Activated naive CD4-positive, alpha-beta T cell treated with anti-CD3 and anti-CD28 coated beads, Interleukin-2, amount 50 U/mL, for 72 hours (primary cell): ENCODE data around the gene SMARCD2. TPM values are rescaled to one million over a fixed set of nuclear protein-coding genes. Genes with fewer than 3 reads are reported as not detected.
A peak's percentile ranks its signal among the peaks of the same experiment; 100 is the strongest.

Experiments
- ATAC-seq, 2 donors: fragments of 150-1000 bp; cut with Tn5 transposase; 2 replicates each; pipeline ENCODE4 v1.10.0; 2021; ENCODE audit warnings: mild to moderate bottlenecking in 2 of 2, moderate library complexity in 2 of 2
- DNase-seq, 2 donors: peaks; one replicate each; pipeline ENCODE4 v3.0.0; 2021 to 2022; ENCODE audit warnings: low spot score in 2 of 2
- H3K27ac Mint-ChIP-seq, 2 donors: one replicate each; pipeline ENCODE4 v1.8.0; 2022; ENCODE audit warnings: mild to moderate bottlenecking in 2 of 2, mixed read lengths in 2 of 2
- H3K36me3 Mint-ChIP-seq, 2 donors: one replicate each; pipeline ENCODE4 v1.8.0; 2022; ENCODE audit warnings: mixed read lengths in 2 of 2
- H3K9me3 Mint-ChIP-seq, 2 donors: one replicate each; pipeline ENCODE4 v1.8.0; 2022; ENCODE audit warnings: mixed read lengths in 2 of 2
- total RNA-seq, 2 donors: library from RNA; stranded (reverse); gene quantifications; one replicate each; pipeline ENCODE4 v1.2.3, GENCODE V29; 2022

The SMARCD2 gene
- total RNA-seq, 2 donors from 2014 or later = 90.3 to 113 TPM

DNA sequence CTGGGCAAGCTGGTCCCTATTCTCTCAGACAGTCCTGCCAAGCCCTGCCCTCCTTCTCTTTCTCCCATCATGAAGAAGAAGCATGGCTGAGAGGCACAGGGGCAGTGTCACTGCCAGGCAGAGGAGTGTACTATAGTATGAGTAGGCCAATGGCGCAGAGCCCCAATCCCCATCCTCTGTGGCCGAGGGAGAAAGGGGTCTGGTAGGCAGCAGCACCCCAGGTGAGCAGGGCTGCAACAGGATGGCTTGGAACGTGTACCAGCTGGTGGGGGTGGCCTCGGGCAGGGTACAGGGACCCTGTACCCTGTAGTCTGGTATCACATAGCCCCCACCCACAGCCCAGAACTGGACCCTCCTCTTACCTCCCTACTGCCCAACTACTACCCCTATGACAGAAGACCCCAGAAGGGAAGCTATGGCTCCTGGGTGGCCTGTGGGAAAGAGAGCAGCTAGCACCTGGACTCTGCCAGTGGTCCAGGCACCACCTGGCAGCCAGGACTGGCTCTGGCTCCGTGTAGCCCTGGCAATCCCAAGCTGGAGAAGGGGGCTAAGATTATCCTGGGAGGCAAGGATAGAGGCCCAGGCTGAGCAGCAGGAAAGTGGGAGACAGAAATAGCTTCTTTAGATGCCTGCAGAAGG is 4.4 kb downstream of the SMARCD2 start:
- ATAC-seq (no peak), DNase-seq (no peak)
- Mint-ChIP-seq H3K36me3 (peaks cover 25 to 33% of the 10 kb centered on the region in 2 donors), H3K9me3 (no peaks in the 10 kb centered on the region), H3K27ac (peak overlapping the region; percentile 37 to 74)

GRCh38 chr17:63837480-63837879 is 5.0 kb downstream of the SMARCD2 start:
- ATAC-seq = no peak
- Mint-ChIP-seq H3K9me3 (no peaks in the 10 kb centered on the region), H3K36me3 (peaks cover 25 to 33% of the 10 kb centered on the region in 2 donors), H3K27ac (no peak overlapping the region)
- no peak for DNase-seq

- no peaks in the 10 kb centered on the region for H3K9me3 Mint-ChIP-seq
- no peak for ATAC-seq
- no peak for DNase-seq
- peaks cover 21 to 35% of the 10 kb centered on the region in 2 donors for H3K36me3 Mint-ChIP-seq
- H3K27ac Mint-ChIP-seq = no peak overlapping the region
Observed at GRCh38 chr17:63836811-63837210, 5.7 kb downstream of the SMARCD2 start.

GRCh38 chr17:63835167-63835720 is 7.2 kb downstream of the SMARCD2 start:
- ATAC-seq = no peak
- Mint-ChIP-seq H3K36me3 (peaks cover 20 to 32% of the 10 kb centered on the region in 2 donors), H3K9me3 (no peaks in the 10 kb centered on the region), H3K27ac (peak overlapping the region; percentile 20 to 88)
- DNase-seq = no peak

GRCh38 chr17:63834431-63835166 is 7.9 kb downstream of the SMARCD2 start:
- H3K9me3 Mint-ChIP-seq = no peaks in the 10 kb centered on the region
- peak overlapping the region; percentile 20 to 88 for H3K27ac Mint-ChIP-seq
- DNase-seq (peak in 1 of 2 donors; percentile 66), ATAC-seq (peak; percentile 73 to 76)
- peaks cover 26 to 38% of the 10 kb centered on the region in 2 donors for H3K36me3 Mint-ChIP-seq

- ATAC-seq = no peak
- peaks cover 33 to 40% of the 10 kb centered on the region in 2 donors for H3K36me3 Mint-ChIP-seq
- H3K9me3 Mint-ChIP-seq = no peaks in the 10 kb centered on the region
- H3K27ac Mint-ChIP-seq = peak overlapping the region; percentile 84 to 92
- no peak for DNase-seq
Observed at GRCh38 chr17:63833741-63834373, 8.6 kb downstream of the SMARCD2 start.

DNA sequence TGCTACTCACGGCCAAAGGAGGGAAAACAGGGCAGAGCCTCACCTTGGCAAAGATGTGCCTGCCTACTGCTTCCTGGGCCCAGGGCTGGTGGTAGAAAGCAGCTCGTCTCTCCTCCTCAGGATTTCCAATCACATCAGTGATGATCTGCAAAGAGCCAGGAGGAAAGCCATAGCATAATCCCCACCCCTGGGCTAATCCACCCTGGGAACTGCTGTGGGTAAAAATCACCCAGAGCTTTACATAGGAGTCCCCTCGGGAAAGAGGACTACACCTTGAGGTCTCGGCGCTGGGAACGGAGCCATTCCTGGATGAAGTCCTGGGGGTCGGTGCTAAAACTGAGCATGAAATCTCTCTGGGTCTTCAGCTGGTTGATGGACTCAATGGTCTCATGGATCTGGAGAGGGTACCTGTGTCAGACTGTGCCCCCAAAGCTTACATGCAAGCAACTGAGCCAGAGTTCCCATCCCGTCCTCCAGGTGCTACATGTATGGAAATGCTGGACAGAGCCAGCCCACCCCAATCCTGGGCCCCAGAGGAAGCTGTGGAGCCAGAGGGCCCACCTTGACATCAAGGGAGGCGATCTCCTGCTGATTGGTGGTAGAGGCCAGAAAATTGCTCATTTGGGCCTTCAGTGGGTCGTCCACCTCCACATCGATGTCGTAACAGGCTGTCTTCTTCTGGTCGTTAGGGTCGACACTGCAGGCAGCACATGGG is 9.3 kb downstream of the SMARCD2 start:
- DNase-seq (no peak), ATAC-seq (no peak)
- peaks cover 37 to 43% of the 10 kb centered on the region in 2 donors for H3K36me3 Mint-ChIP-seq
- peak overlapping the region in 1 of 2 donors; percentile 84 for H3K27ac Mint-ChIP-seq
- no peaks in the 10 kb centered on the region for H3K9me3 Mint-ChIP-seq

GRCh38 chr17:63832455-63832854 is 10.0 kb downstream of the SMARCD2 start:
- Mint-ChIP-seq H3K9me3 (no peaks in the 10 kb centered on the region), H3K36me3 (peaks cover 44 to 50% of the 10 kb centered on the region in 2 donors), H3K27ac (peak overlapping the region; percentile 84 to 89)

DNA sequence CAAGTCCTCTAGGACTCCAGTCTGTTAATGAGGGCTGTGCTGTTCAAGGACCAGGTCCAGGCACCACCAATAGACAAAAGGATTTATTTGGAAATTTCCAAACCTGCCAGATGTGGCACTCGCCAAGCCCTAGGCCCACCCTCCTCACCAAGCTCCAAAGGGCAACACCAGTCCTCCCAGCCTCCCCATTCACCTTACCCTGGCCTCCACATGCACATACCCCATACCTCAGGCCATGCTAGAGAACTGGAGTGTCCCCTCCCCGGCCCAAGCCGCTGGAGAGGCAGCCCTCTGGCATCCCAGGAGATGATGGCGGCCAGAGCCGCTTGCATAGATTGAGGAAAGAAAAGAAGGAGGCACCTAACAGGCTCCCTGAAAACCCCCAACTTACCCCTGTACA is 10.5 kb downstream of the SMARCD2 start:
- DNase-seq = no peak
- Mint-ChIP-seq H3K36me3 (peaks cover 49 to 55% of the 10 kb centered on the region in 2 donors), H3K27ac (peak overlapping the region; percentile 84 to 89), H3K9me3 (no peaks in the 10 kb centered on the region)
- ATAC-seq = no peak

More at GRCh38 chr17:63832455-63832854, 10.0 kb downstream of the SMARCD2 start:
- no peak for ATAC-seq
- no peak for DNase-seq

GRCh38 chr17:63831505-63831904 is 11.0 kb downstream of the SMARCD2 start:
- no peak for ATAC-seq
- H3K9me3 Mint-ChIP-seq = no peaks in the 10 kb centered on the region
- peak overlapping the region; percentile 84 to 89 for H3K27ac Mint-ChIP-seq
- DNase-seq = no peak
- H3K36me3 Mint-ChIP-seq = peaks cover 54 to 60% of the 10 kb centered on the region in 2 donors

- no peak for ATAC-seq
- Mint-ChIP-seq H3K36me3 (peaks cover 59 to 65% of the 10 kb centered on the region in 2 donors), H3K9me3 (no peaks in the 10 kb centered on the region), H3K27ac (peak overlapping the region; percentile 84 to 89)
- no peak for DNase-seq
Observed at GRCh38 chr17:63830904-63831491, 11.5 kb downstream of the SMARCD2 start.

DNA sequence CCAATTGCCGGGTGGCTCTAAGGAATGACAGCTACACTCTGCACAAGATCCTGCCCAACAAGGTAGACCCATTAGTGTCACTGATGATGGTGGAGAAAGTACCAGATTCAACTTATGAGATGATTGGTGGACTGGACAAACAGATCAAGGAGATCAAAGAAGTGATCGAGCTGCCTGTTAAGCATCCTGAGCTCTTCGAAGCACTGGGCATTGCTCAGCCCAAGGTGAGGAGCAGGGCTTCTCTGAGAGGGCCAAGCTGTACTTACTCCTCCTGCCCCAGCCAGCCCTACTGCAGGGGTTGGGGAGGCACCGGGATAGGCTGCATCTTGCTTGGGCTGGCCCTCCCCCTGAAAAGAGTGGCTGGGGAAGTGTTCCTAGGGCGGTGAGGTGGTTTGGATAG is 12.2 kb downstream of the SMARCD2 start:
- no peak for ATAC-seq
- Mint-ChIP-seq H3K9me3 (no peaks in the 10 kb centered on the region), H3K36me3 (peaks cover 66 to 72% of the 10 kb centered on the region in 2 donors), H3K27ac (peak overlapping the region; percentile 65 to 84)
- no peak for DNase-seq

GRCh38 chr17:63828936-63829335 is 13.5 kb downstream of the SMARCD2 start:
- Mint-ChIP-seq H3K36me3 (peaks cover 69 to 76% of the 10 kb centered on the region in 2 donors), H3K27ac (peak overlapping the region in 1 of 2 donors; percentile 80), H3K9me3 (no peaks in the 10 kb centered on the region)
- ATAC-seq = no peak
- no peak for DNase-seq

DNA sequence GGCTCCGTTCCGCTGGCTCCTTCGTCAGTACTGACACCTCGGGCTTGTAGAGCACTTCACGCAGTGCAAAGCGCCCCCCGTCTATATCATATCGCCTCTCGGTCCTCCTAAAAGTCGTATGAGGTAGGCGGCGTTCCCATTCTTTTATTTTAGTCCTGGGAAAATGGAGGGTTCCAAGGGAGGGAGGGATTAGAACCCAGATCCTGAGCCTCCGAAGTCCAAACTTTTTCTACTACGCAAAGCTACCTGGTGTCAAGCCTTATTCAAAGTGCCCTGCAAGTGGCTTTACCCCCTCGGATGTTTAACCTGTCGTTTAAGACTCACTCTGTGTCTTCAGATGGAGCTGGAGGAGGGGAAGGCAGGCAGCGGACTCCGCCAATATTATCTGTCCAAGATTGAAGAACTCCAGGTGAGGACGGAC is 14.7 kb downstream of the SMARCD2 start:
- DNase-seq (no peak), ATAC-seq (no peak)
- Mint-ChIP-seq H3K9me3 (no peaks in the 10 kb centered on the region), H3K36me3 (peaks cover 72 to 77% of the 10 kb centered on the region in 2 donors), H3K27ac (peak overlapping the region; percentile 99 to 100)

DNA sequence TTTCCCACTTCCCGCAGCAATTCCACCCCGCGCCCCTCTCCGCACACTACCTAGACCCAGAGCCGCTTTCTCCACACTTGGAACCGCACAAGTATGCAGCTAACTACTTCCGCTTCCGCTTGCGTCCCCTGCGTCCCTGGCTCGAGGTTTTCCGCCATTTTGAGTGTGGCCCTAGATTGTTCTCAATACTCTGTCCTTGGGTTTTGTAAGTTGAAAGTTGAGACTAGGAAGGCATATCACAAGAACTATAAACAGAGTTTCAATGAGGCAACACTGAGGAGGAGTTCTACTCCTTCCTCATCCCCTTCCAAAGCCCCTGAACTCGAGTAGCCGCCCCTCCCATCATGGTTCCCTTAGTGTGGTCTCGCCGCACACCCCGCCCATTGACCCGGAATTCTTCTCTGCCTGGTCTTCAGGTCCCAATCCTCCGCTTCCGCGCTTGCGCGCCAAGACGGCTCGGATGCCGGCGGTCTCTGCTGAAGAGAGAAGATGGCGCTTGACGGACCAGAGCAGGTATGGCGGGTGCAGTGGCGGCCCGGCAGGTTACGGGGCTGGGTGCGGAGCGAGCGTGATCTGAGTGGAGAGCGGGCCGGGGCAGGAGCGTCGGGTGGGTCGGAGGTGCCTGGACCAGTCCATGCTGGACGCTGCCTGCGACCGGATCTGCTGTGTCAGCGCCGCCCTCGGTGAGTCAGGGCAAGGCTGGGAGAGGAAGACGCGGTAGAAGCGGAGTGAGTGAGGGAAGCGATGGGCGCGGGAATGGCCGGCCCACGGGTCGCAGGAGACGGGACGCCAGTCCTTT is 15.3 kb downstream of the SMARCD2 start, which contains the start of the genes FTSJ3 and PSMC5:
FTSJ3 (minus strand) TSS at position 662 of the 799 bp plus-strand sequence. CDS start 761 bp downstream, outside the sequence.
PSMC5 (plus strand) TSS at position 430 of the 799 bp plus-strand sequence; CDS start at position 490, 60 bp downstream.
- Mint-ChIP-seq H3K27ac (peak within 1 kb of the TSS; percentile 99 to 100), H3K9me3 (no peaks in the 10 kb centered on the region), H3K36me3 (peaks cover 73 to 77% of the 10 kb centered on the region in 2 donors)
- DNase-seq (peak; percentile 93 to 97), ATAC-seq (peak; percentile 93 to 94)
